ENCODE measurements around the gene ATP5PO.

The ATP5PO gene

GRCh38 chr21:33899199-33899598, 16.4 kb downstream of the ATP5PO start:
- H3K4me2 ChIP-seq (ENCODE audit: low read length): no peak overlapping the region
- peaks cover 30% of the 10 kb centered on the region for H3K36me3 ChIP-seq (ENCODE audit: control insufficient read depth, low read length)
- H3K4me1 ChIP-seq (ENCODE audit: control insufficient read depth, low read length): peaks cover 5% of the 10 kb centered on the region
- peaks cover 7% of the 10 kb centered on the region for H3K27me3 ChIP-seq (ENCODE audit: control insufficient read depth, low read length)
- 0 out of 2 replicates have a peak, but pooled peaks cover 6% of the 10 kb centered on the region for H3F3A ChIP-seq (ENCODE audit: control insufficient read depth, insufficient read depth)
- no peak overlapping the region for H3K27ac ChIP-seq (ENCODE audit: low read depth, low read length)
- no peak for TF ChIP-seq EZH2phosphoT487 (IDR thresholded peaks at IDR 0.05; ENCODE audit: borderline replicate concordance, low read length)
- no peak for TF ChIP-seq CTCF (IDR thresholded peaks at IDR 0.05; ENCODE audit: low read depth, low read length, poor library complexity, severe bottlenecking)
- H4K20me1 ChIP-seq (ENCODE audit: control insufficient read depth, insufficient read depth, low read depth, low read length): no peaks in the 10 kb centered on the region
- H3K79me2 ChIP-seq (ENCODE audit: control insufficient read depth, low read length): no peaks in the 10 kb centered on the region
- H3K9me2 ChIP-seq (replicated peaks; ENCODE audit: control insufficient read depth, low read length): no peaks in the 10 kb centered on the region
- H3K4me3 ChIP-seq (ENCODE audit: low read length): no peak overlapping the region
- H3K9me3 ChIP-seq (ENCODE audit: control insufficient read depth, insufficient read depth, low read length): no peaks in the 10 kb centered on the region

GRCh38 chr21:33898586-33898985, 17.0 kb downstream of the ATP5PO start:
- Histone ChIP-seq H3K9me3 (ENCODE audit: control insufficient read depth, insufficient read depth, low read length) (no peaks in the 10 kb centered on the region), H3K4me3 (ENCODE audit: low read length) (no peak overlapping the region), H3K4me1 (ENCODE audit: control insufficient read depth, low read length) (peaks cover 5% of the 10 kb centered on the region), H3K27me3 (ENCODE audit: control insufficient read depth, low read length) (peaks cover 9% of the 10 kb centered on the region), H3K27ac (ENCODE audit: low read depth, low read length) (no peak overlapping the region), H3F3A (ENCODE audit: control insufficient read depth, insufficient read depth) (0 out of 2 replicates have a peak, but pooled peaks cover 6% of the 10 kb centered on the region), H3K79me2 (ENCODE audit: control insufficient read depth, low read length) (no peaks in the 10 kb centered on the region), H4K20me1 (ENCODE audit: control insufficient read depth, insufficient read depth, low read depth, low read length) (no peaks in the 10 kb centered on the region), H3K36me3 (ENCODE audit: control insufficient read depth, low read length) (peaks cover 25% of the 10 kb centered on the region), H3K4me2 (ENCODE audit: low read length) (no peak overlapping the region), H3K9me2 (replicated peaks; ENCODE audit: control insufficient read depth, low read length) (no peaks in the 10 kb centered on the region)
- no peak for TF ChIP-seq EZH2phosphoT487 (IDR thresholded peaks at IDR 0.05; ENCODE audit: borderline replicate concordance, low read length)
- TF ChIP-seq CTCF (IDR thresholded peaks at IDR 0.05; ENCODE audit: low read depth, low read length, poor library complexity, severe bottlenecking): no peak

- H3K36me3 ChIP-seq (ENCODE audit: control insufficient read depth, low read length): peaks cover 16% of the 10 kb centered on the region
These were observed 17.9 kb downstream of the ATP5PO start for GRCh38 chr21:33897739-33898138.

More at GRCh38 chr21:33897739-33898138, 17.9 kb downstream of the ATP5PO start:
- H3K9me3 ChIP-seq (ENCODE audit: control insufficient read depth, insufficient read depth, low read length): no peaks in the 10 kb centered on the region
- H3K4me1 ChIP-seq (ENCODE audit: control insufficient read depth, low read length): peaks cover 5% of the 10 kb centered on the region
- H4K20me1 ChIP-seq (ENCODE audit: control insufficient read depth, insufficient read depth, low read depth, low read length): no peaks in the 10 kb centered on the region
- H3K79me2 ChIP-seq (ENCODE audit: control insufficient read depth, low read length): no peaks in the 10 kb centered on the region
- H3K27me3 ChIP-seq (ENCODE audit: control insufficient read depth, low read length): peaks cover 9% of the 10 kb centered on the region
- no peak overlapping the region for H3K4me3 ChIP-seq (ENCODE audit: low read length)
- H3K4me2 ChIP-seq (ENCODE audit: low read length): no peak overlapping the region
- H3F3A ChIP-seq (ENCODE audit: control insufficient read depth, insufficient read depth): 0 out of 2 replicates have a peak, but pooled peaks cover 6% of the 10 kb centered on the region
- H3K27ac ChIP-seq (ENCODE audit: low read depth, low read length): no peak overlapping the region
- no peaks in the 10 kb centered on the region for H3K9me2 ChIP-seq (replicated peaks; ENCODE audit: control insufficient read depth, low read length)
- TF ChIP-seq CTCF (IDR thresholded peaks at IDR 0.05; ENCODE audit: low read depth, low read length, poor library complexity, severe bottlenecking): no peak

Data from DOHH2 (cell line).